GM12892 (cell line): ENCODE results near the gene STK11.

Experiments used
- POLR2A ChIP-seq: IDR thresholded peaks from 2 replicates; pipeline ENCODE4 v1.6.1; 2011; ENCODE audit warnings: low read depth, low read length, control low read depth
- POLR2AphosphoS5 ChIP-seq: IDR thresholded peaks from 2 replicates; pipeline ENCODE4 v1.6.1; 2011; ENCODE audit warnings: low read depth, low read length, control low read depth
- TAF1 ChIP-seq: IDR thresholded peaks from 2 replicates; pipeline ENCODE4 v1.6.1; 2011; ENCODE audit warnings: low read depth, mild to moderate bottlenecking, control low read depth, low read length, borderline replicate concordance

- TF ChIP-seq POLR2A: no peak
- no peak for TF ChIP-seq POLR2AphosphoS5
- no peak for TF ChIP-seq TAF1
Observed at GRCh38 chr19:1247748-1248138, 42.2 kb downstream of the STK11 start.
